HepG2 (cell line): ENCODE measurements around the gene CD34. TPM values are rescaled to one million over a fixed set of nuclear protein-coding genes. Genes with fewer than 3 reads are reported as not detected.

ENCODE experiments used
- ATAC-seq: fragments of 200-7000 bp; cut with Tn5 transposase; 3 replicates; pipeline ENCODE4 v1.9.1; 2020; ENCODE audit warnings: mild to moderate bottlenecking, moderate library complexity
- BruUV-seq: library from RNA; stranded (reverse); fragments of 400-500 nt; replicated peaks from 2 replicates; lab custom pipeline; 2021; lab: Mats Ljungman, UMichigan
- CTCF ChIA-PET: fragments of 300-600 bp; formaldehyde crosslinking; extraction: SDS; loops from one replicate; lab custom pipeline; 2021; ENCODE audit warnings: low total read pairs, inconsistent platforms, low intra/inter-chr PET ratio; lab: Yijun Ruan, JAX
- POLR2A ChIA-PET: fragments of 350-600 bp; sonication (Branson Sonifier 250); formaldehyde crosslinking; loops from one replicate; lab custom pipeline; 2020; ENCODE audit warnings: antibody characterized with exemption, inconsistent platforms; lab: Yijun Ruan, JAX
- DNase-seq: peaks from one replicate; pipeline ENCODE4 v3.0.0-alpha.2; 2015; ENCODE audit warnings: low spot score
- FAIRE-seq: peaks from 3 replicates; lab custom pipeline; 2011; peaks lifted over from hg19 to GRCh38; lab: Jason Lieb, UNC
- H2AFZ ChIP-seq: one replicate; pipeline ENCODE4 v1.6.1; 2011; ENCODE audit warnings: low read length, inconsistent platforms
- H3K27ac ChIP-seq: fragments of 300-600 bp; 3 replicates; pipeline ENCODE4 v1.8.0; 2011; ENCODE audit warnings: mixed run types, mild to moderate bottlenecking, mixed read lengths, low read length, inconsistent platforms; ENCODE audit not compliant: insufficient read depth; ENCODE audit errors: extremely low read length
- H3K27me3 ChIP-seq, 2 experiments: fragments of 200-600 bp in 1 of 2; 2 replicates in 1 of 2; 3 replicates in 1 of 2; pipeline versions ENCODE4 v1.6.0 to v1.8.0; 2011; ENCODE audit warnings: low read length in 2 of 2, mild to moderate bottlenecking in 2 of 2, moderate library complexity in 2 of 2, inconsistent platforms in 1 of 2; ENCODE audit not compliant: insufficient read depth in 2 of 2, control insufficient read depth in 1 of 2
- H3K36me3 ChIP-seq, 2 experiments: fragments of 200-600 bp in 1 of 2; replicated peaks in 1 of 2; 2 replicates in 1 of 2; 3 replicates in 1 of 2; pipeline versions ENCODE4 v1.5.1 to v1.8.0; 2011; ENCODE audit warnings: low read length in 2 of 2, inconsistent platforms in 1 of 2; ENCODE audit not compliant: insufficient read depth in 2 of 2, control insufficient read depth in 1 of 2
- H3K4me1 ChIP-seq: 2 replicates; pipeline ENCODE4 v1.5.1; 2012; ENCODE audit warnings: low read length, inconsistent platforms; ENCODE audit not compliant: insufficient read depth
- H3K4me2 ChIP-seq: 2 replicates; pipeline ENCODE4 v1.6.0; 2011; ENCODE audit warnings: low read depth, low read length, inconsistent platforms
- H3K4me3 ChIP-seq, 3 experiments: fragments of 200-600 bp in 1 of 3; sonication (generic), shearing (Covaris generic) in 1 of 3; replicated peaks in 1 of 3; 2 replicates each; pipeline ENCODE4 v1.5.1; 2011 to 2016; ENCODE audit warnings: low read length in 3 of 3, inconsistent platforms in 2 of 3, low read depth in 2 of 3, mild to moderate bottlenecking in 2 of 3, control low read depth in 1 of 3, mixed read lengths in 1 of 3; ENCODE audit not compliant: insufficient read depth in 1 of 3
- H3K79me2 ChIP-seq: one replicate; pipeline ENCODE4 v1.6.1; 2011; ENCODE audit warnings: low read length, inconsistent platforms; ENCODE audit not compliant: insufficient read depth
- H3K9ac ChIP-seq: 2 replicates; pipeline ENCODE4 v1.6.0; 2011; ENCODE audit warnings: mild to moderate bottlenecking, low read depth, low read length, inconsistent platforms; ENCODE audit not compliant: insufficient read depth
- H3K9me3 ChIP-seq: 2 replicates; pipeline ENCODE4 v1.5.1; 2012; ENCODE audit warnings: mild to moderate bottlenecking, low read length
- H4K20me1 ChIP-seq: 2 replicates; pipeline ENCODE4 v1.6.0; 2011; ENCODE audit warnings: inconsistent platforms, mild to moderate bottlenecking, low read length, moderate library complexity; ENCODE audit not compliant: insufficient read depth
- ARNTL ChIP-seq: sonication (generic); formaldehyde crosslinking; IDR thresholded peaks from 2 replicates; pipeline ENCODE4 v1.4.0; 2020; ENCODE audit warnings: mild to moderate bottlenecking, missing genetic modification reagents
- CSRNP2 ChIP-seq: sonication (generic); formaldehyde crosslinking; conservative IDR thresholded peaks from 2 replicates; pipeline ENCODE4 v1.8.0; 2022; ENCODE audit warnings: low read depth, missing genetic modification reagents
- HES4 ChIP-seq: sonication (generic); formaldehyde crosslinking; IDR thresholded peaks from 2 replicates; pipeline ENCODE4 v1.9.0; 2021; ENCODE audit warnings: mild to moderate bottlenecking, missing genetic modification reagents, borderline replicate concordance
- KDM5A ChIP-seq: fragments of 200-600 bp; sonication (generic); IDR thresholded peaks from 2 replicates; pipeline ENCODE4 v1.7.0; 2018; ENCODE audit warnings: antibody characterized with exemption, mild to moderate bottlenecking, low read length, borderline replicate concordance
- KLF12 ChIP-seq: sonication (generic); formaldehyde crosslinking; IDR thresholded peaks from 2 replicates; pipeline ENCODE4 v1.4.0; 2020; ENCODE audit warnings: missing genetic modification reagents, borderline replicate concordance
- NFE2 ChIP-seq: sonication (generic); formaldehyde crosslinking; IDR thresholded peaks from 2 replicates; pipeline ENCODE4 v1.4.0; 2020; ENCODE audit warnings: missing genetic modification reagents
- PATZ1 ChIP-seq: sonication (generic); formaldehyde crosslinking; IDR thresholded peaks from 2 replicates; pipeline ENCODE4 v1.4.0; 2020; ENCODE audit warnings: missing genetic modification reagents
- SALL1 ChIP-seq: sonication (generic); formaldehyde crosslinking; IDR thresholded peaks from 2 replicates; pipeline ENCODE4 v1.8.0; 2022; ENCODE audit warnings: mild to moderate bottlenecking, missing genetic modification reagents
- SPEN ChIP-seq: sonication (generic); formaldehyde crosslinking; IDR thresholded peaks from 2 replicates; pipeline ENCODE4 v1.5.1; 2020; ENCODE audit warnings: low read depth, mild to moderate bottlenecking, missing genetic modification reagents
- ZNF337 ChIP-seq: sonication (generic); formaldehyde crosslinking; IDR thresholded peaks from 2 replicates; pipeline ENCODE4 v1.5.1; 2020; ENCODE audit warnings: missing genetic modification reagents, low read depth, mild to moderate bottlenecking, borderline replicate concordance
- ZNF510 ChIP-seq: sonication (generic); formaldehyde crosslinking; IDR thresholded peaks from 2 replicates; pipeline ENCODE4 v1.4.0; 2020; ENCODE audit warnings: low read depth, mild to moderate bottlenecking, missing genetic modification reagents
- ZSCAN29 ChIP-seq: sonication (generic); formaldehyde crosslinking; conservative IDR thresholded peaks from 2 replicates; pipeline ENCODE4 v1.4.0; 2020; ENCODE audit warnings: mild to moderate bottlenecking, missing genetic modification reagents
- WGBS: methylation state at CpG from one replicate; pipeline ENCODE4 v1.1.6; 2017; ENCODE audit warnings: low lambda C conversion rate; 5-methylcytosine and 5-hydroxymethylcytosine counted together
- in situ Hi-C: cut with HindIII; loops from 2 replicates; pipeline ENCODE4 v1.10.0; 2017; ENCODE audit warnings: low pct_unique_long_range_greater_than_20kb; ENCODE audit not compliant: extremely low pct_ligation_motif_present
- intact Hi-C: fragments of 100-400 bp; cut with micrococcal nuclease; formaldehyde crosslinking; loops from one replicate; pipeline ENCODE4 v1.10.0; 2022; ENCODE audit not compliant: unreplicated experiment
- polyA plus RNA-seq, 8 experiments: library from polyadenylated mRNA; depleted of rRNA in 3 of 8; stranded (reverse) in 7 of 8; unstranded in 1 of 8; fragments of >200 nt; fragmentation: Illumina TruSeq in 4 of 8; extraction: Trizol in 4 of 8; gene quantifications; 2 replicates each; pipeline versions ENCODE4 v1.2.1 to v1.2.3, GENCODE V29; 2011 to 2016; ENCODE audit warnings: low read depth in 4 of 8, missing spikeins in 1 of 8, mixed read lengths in 1 of 8; ENCODE audit not compliant: insufficient read depth in 1 of 8
- total RNA-seq, 5 experiments: library from RNA; depleted of rRNA; stranded (reverse); fragments of >200 nt; fragmentation: Illumina TruSeq; extraction: Trizol; gene quantifications; 2 replicates each; pipeline ENCODE4 v1.2.3, GENCODE V29; 2016; ENCODE audit warnings: low read depth in 1 of 5

CD34 gene
- total and polyA plus RNA-seq, 2 of the 13 experiments (the other 11 are each of a cell fraction or from before 2014, with no cell fraction given): not detected

- TF ChIP-seq ZSCAN29 (CRISPR knock-in tag) (no peak), ZNF510 (CRISPR knock-in tag) (no peak)
Measured at GRCh38 chr1:207851696-207852095, 59.2 kb downstream of the CD34 start (continued).

GRCh38 chr1:207850621-207851407 is 60.1 kb downstream of the CD34 start:
- ChIA-PET CTCF (no interaction called here), POLR2A (no interaction called here)
- H3K27me3 ChIP-seq: no peaks in the 10 kb centered on the region
- ATAC-seq: no peak
- no peaks in the 10 kb centered on the region; a peak in 1 of 5 replicates for H3K36me3 ChIP-seq
- H3K4me1 ChIP-seq: peaks cover 21% of the 10 kb centered on the region
- no peaks in the 10 kb centered on the region for H3K9me3 ChIP-seq
- H3K27ac ChIP-seq: no peak overlapping the region
- H3K79me2 ChIP-seq: peaks cover 3% of the 10 kb centered on the region
- 80% methylated on average over 5 of the region's 7 CpGs for WGBS
- in situ Hi-C loops (no loop called here), intact Hi-C loops (no loop called here)
- no peak overlapping the region for H2AFZ ChIP-seq
- H4K20me1 ChIP-seq: no peaks in the 10 kb centered on the region
- no peak overlapping the region for H3K4me2 ChIP-seq
- no peak overlapping the region for H3K9ac ChIP-seq
- no TSS peak for BruUV-seq
- H3K4me3 ChIP-seq: no peak overlapping the region
- no peak for FAIRE-seq
- no peak for DNase-seq
- TF ChIP-seq ARNTL (CRISPR knock-in tag): no peak
- TF ChIP-seq SPEN: no peak
- TF ChIP-seq ZNF337 (CRISPR knock-in tag): no peak
- TF ChIP-seq KLF12 (CRISPR knock-in tag): no peak
- TF ChIP-seq HES4: no peak
- no peak for TF ChIP-seq KDM5A
- TF ChIP-seq NFE2: no peak
- TF ChIP-seq CSRNP2 (CRISPR knock-in tag): no peak
- TF ChIP-seq SALL1: no peak
- TF ChIP-seq PATZ1 (CRISPR knock-in tag): no peak
